HG02678 (cell line): Measurements from ENCODE around the gene WSCD1.

Experiments
- ATAC-seq: cut with Tn5 transposase; IDR thresholded peaks from one replicate; pipeline ENCODE4 v1.9.1; 2021; ENCODE audit warnings: mild to moderate bottlenecking, moderate library complexity; ENCODE audit not compliant: unreplicated experiment

The WSCD1 gene

GRCh38 chr17:6069539-6070429, at the start of gene WSCD1:
TSS of gene WSCD1 (plus strand) at chr17:6070379. CDS start at chr17:6080659, 10,280 bp downstream.
- no peak for ATAC-seq

DNA sequence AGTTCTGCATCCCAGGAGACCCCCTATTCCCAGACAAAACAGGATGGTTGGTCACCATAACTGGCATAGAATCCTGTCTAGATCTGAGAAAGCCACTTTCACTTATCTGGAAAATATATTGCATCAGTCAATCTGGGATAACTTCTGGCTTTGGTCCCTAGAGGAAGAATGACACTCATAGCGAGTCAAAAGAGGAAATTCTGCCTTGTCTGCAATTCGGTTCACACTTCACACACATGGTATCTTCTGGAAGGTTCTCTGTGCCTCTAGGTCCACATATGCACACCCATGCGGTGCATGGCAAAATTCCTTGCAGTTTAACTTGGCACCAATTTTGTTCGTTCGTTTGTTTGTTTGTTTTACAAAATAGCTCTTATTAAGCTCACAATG, 49.2 kb upstream of the WSCD1 start:
- no peak for ATAC-seq

DNA sequence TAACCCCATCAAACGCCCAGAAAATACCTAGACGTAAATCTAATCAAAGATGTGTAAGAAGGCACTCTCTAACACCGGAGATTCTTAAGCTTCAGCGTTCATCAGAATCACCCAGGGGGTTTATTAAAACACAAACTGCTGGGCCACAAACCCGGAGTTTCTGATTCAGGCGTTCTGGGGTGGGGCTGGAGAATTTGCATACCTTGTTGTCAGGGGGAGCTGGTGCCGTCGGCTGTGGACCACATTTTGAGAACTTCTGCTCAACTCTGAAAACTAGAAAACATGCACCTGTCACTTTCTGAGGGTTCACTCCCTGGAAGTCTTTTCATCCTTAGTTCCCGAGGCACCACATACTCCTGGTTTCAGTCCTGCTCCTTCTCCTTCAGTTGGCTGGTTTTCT, 48.6 kb upstream of the WSCD1 start:
- ATAC-seq: no peak

DNA sequence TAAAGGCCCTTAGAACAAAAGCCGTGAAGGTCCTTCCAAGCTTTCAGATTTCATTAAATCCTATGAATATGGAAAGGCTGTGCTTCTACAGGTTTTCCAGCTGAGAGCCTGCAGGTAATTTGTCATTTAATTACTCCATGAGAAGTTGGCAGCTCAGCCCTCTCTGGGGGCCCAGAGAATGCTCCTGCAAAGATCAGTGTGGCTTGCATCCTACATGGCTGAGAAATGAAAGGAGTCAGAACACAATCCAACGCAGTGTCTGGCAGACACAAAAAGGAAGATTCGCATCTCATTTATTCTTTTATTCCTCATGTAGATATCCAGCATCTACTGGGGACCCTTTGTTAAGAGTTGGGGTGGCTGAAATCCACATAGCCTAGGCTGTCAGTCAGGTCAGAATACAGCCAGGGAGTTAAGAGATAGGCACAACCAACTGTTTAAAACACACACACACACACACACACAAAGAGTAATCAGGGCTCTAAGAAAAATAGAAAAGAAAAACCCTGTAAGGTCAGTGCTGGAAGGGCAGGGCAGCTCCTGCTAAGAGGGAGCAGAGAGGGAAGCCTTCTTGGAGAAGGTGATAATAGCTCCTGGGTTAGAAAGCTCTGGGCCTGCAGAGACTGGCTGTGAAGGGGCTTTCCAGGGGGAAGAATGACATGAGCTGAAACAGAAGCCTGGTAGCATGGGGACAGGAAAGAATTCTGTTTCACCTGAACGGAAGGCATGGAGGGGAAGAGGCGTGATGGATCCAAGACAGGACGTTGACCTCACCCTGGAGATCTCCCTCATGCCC, 46.9 kb upstream of the WSCD1 start:
- ATAC-seq: no peak

- ATAC-seq: no peak
Measured at GRCh38 chr17:6024576-6024975, 45.6 kb upstream of the WSCD1 start.

DNA sequence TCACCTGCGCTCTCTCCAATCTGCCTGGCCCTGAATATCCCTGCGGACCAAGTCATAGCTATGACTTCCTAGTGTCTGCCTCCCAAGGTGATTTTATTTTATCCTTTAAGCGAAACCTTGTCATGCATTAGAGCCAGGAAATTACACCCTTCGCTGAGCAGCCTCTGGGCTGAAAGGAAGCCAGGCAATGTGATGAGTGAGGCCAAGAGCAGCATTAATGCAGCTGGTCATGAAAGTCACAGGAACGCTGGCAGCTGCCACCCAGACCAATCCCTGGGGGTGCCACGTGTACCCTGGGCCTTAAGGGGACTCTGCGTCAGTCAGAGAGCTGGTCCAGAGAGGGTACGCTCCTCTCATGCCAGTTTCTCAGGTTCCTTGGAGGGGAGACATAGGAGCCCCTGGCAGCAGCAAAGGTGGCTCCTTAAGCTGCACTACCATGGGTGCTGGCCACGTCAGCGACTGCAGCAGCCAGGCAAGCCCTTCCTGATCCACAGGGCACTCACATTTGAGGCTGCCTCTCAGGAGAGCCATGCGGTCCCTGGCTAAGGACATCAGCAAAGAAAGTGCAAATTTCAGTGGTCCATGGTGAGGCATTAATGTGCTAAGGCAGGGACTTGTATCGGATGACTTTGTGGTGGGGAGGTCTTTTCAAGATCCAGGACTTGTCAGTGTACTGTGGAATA, 42.7 kb upstream of the WSCD1 start:
- no peak for ATAC-seq

DNA sequence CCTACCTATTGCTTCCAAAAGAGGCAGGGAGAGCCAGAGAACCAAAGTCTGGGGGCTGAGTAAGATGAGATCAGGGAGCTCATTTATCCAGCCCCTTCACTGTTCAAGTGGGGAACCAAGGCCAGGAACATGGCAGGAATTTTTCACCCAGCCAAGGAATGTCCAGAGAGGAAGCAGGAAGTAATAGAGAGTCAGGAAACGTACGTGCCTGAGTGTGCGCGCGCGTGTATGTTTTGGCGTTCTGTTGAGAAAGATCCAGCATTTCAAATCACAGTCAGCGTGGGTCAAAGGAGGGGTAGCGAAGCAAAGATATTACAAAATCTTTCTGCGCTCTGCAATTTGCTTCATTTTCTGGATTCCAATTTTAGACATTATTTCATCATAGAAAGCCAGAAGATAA, 41.9 kb upstream of the WSCD1 start:
- no peak for ATAC-seq

GRCh38 chr17:6035801-6036394, 34.3 kb upstream of the WSCD1 start:
- ATAC-seq: no peak

DNA sequence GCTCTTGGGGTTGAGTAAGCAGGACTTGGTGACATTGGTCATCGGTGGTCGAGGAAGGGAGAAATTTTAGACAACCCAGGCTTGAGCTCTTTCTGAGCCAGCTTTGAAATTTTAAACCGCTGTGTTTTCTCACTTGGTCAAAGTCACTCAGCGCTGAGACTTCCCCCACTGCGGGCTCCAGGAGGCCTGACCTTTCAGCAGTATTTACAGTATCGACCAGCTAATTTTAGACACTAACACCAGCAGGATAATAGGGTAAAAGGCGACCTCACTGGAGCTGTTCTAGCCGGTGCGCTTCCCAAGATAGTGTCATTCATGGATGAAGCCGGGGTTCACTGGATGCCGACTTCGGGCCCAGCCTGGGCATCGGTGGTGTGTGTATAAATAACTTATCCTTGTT, 29.7 kb upstream of the WSCD1 start:
- ATAC-seq: no peak

GRCh38 chr17:6041246-6041645, 28.9 kb upstream of the WSCD1 start:
- no peak for ATAC-seq

DNA sequence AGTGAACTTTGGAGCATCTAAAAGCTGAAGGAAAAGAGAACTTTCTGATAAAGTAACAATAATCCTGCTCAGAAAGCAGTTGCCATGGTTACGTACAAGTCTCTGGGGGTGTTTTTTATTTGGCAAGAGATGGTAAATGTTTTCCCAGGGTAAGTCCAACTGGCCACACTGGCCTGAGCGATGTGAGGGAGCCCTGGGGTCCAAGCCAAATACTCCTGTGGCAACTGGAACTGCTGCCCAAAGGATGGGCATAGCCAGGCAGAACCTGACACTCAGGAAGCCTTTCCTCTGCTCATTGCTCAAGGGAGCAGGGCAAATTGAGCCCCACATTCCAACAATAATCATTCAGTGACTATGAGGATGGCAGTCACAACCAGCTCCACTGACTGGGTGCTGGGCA, 26.8 kb upstream of the WSCD1 start:
- ATAC-seq: no peak

DNA sequence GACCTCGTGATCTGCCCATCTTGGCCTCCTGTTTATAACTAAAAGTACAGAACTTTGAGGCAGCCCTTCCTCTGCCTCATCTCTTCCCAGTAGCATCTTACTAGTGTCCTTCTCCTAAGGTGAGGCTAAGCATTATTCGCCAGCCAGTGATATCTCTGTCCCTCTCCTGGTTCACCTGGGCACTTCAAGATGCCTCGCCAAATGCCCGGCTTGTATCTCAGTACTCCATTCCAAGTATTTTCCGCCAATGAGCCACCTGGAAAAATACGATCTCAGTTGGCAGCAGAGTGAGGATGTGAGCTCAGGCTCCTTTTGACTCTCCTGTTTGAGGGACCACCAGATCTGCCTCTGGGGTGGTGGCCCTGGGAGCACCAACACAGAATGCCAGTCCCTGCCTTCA, 25.9 kb upstream of the WSCD1 start:
- no peak for ATAC-seq

DNA sequence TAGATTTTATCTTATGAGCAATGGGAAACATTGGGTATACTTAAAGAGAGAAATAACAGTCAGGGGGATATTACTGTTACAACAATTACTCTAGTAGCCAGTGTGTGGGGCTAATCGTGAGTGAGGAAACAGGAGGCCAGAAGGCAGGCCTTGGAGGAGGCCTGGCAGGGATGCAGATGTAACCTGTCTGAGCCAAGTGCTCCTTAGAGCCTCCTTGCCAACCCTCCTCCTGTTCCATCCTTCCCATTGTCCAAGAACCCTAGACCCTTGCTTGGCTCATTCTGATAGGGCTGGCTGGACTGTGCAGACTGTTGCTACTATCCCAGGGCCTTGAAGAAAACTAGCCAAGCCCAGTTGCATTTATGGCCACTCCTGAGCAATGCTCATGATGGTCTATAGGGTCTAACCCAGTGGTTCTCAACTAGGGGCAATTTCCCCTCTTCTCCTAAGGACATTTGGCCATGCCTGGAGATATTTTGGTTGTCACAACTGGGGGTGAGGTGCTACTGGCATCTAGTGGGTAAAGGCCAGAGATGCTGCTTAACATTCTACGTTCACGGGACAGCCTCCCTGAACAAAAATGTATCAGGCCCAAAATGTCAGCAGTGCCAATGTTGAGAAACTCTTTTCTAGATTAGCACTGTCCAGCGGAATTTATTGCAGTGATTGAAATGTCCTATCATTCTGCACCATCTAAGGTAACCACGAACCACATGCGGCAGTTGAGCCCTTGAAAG, 24.4 kb upstream of the WSCD1 start:
- no peak for ATAC-seq

DNA sequence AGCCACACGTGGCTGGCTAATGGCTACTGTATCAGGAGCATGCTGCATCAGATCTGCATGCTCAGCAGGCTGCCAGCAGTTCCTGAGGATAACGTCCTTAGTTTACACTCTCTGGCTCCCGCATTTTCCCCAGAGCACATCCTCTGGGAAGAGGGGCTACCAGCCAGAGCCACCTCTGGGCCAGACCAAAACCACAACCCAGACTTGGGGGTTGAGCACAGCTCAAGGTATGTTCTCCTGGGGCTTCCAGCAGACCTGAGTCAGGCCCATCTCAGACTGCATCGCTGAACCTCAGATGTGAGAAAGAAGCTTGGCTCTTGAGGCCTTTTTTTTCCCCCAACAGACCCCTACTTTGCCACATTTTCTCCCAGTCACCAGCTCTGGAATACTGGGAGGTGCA, 23.7 kb upstream of the WSCD1 start:
- ATAC-seq: no peak

GRCh38 chr17:6046931-6047330, 23.2 kb upstream of the WSCD1 start:
- ATAC-seq: no peak

DNA sequence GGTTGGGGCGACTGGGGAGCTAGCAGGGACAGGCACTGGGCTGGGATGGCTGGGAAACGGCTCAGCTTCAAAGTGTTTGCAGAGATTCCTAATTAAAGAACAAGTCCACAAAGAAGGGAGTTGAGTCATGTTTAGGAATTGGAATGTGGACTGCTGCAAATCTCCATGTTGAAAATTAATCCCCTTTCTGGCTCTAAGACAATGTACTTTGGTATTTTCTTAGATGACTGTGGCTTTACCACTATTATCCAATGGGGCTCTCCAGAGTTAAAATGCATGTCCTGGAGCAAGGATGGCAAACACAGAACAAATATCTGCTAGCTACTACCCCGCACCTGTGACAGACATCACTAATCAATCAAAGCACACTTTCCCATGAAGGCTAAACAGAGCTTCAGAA, 22.2 kb upstream of the WSCD1 start:
- ATAC-seq: no peak

DNA sequence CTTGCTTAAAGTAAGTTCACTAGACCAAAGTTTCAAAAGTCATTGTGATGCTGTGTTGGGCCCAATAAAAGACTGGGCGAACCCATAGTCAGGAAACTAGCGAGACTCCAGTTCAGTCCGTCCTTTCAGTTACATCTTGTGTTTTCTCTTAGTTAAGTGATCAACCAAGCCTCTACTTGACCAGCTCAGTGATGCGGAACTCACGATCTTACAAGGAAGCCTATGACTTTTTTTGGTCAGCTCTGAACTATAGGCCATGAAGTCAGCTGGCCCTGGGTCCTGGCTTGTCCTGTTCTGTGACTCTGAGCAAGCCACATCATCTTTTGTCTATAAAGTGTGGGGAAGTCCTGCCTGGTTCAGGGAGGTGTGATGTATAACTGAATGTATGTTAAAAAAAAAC, 21.7 kb upstream of the WSCD1 start:
- no peak for ATAC-seq

DNA sequence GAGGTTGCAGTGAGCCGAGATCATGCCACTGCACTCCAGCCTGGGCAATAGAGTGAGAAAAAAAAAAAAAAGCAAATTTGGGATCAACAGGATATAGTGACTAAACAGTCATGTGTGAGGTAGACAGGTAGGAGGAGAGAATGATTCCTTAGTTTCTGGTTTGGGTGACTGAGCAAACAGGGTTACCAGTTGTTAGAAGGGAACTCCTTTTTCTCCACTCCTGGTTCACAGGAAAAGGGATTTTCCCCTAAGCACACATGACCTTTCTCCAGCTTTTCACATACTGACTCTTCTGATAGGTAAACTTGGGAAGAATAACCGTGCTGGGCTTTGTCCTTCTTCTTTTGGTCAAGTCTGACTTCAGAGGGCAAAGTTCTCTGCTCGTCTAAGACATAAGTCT, 17.3 kb upstream of the WSCD1 start:
- ATAC-seq: no peak

- ATAC-seq: no peak
Measured at GRCh38 chr17:6054372-6054771, 15.8 kb upstream of the WSCD1 start.

- no peak for ATAC-seq
Measured at GRCh38 chr17:6056104-6056503, 14.1 kb upstream of the WSCD1 start.

DNA sequence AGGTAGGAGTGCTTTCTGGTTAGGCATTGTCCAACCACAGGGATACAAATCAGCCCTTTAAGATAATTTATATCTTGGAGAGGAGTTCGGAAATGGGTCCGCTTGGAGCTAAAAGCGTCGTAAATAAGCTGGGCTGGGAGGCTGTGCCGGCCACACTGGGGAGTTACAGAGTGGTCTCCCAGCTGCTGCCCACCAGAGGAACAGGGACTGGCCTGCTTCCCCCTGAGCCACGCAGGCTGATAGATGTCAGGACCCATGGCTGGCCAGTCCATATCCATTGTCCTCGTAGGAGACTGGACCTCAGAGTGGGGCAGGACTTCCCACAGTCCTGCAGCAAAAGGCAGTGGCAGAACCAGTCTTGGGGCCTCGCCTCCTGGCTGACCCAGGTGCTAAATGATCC, 12.6 kb upstream of the WSCD1 start:
- ATAC-seq: no peak
